Peyer's patch (tissue), 4 donors: ENCODE measurements around the gene JAK1. TPM values are rescaled to one million over a fixed set of nuclear protein-coding genes. Genes with fewer than 3 reads are reported as not detected.

Experiments
- DNase-seq, 3 donors: peaks; one replicate each; pipeline ENCODE4 v3.0.0-alpha.2; 2017 to 2019
- H3K27ac ChIP-seq, 4 donors: fragments of 200-600 bp; sonication (generic); one replicate each; pipeline ENCODE4 v1.5.1; 2016 to 2019
- H3K27me3 ChIP-seq, 2 donors: fragments of 200-600 bp; sonication (generic); one replicate each; pipeline ENCODE4 v1.5.1; 2019
- H3K36me3 ChIP-seq, 3 donors: fragments of 200-600 bp; sonication (generic); one replicate each; pipeline ENCODE4 v1.5.1; 2016 to 2019
- H3K4me1 ChIP-seq, 4 donors: fragments of 200-600 bp; sonication (generic); one replicate each; pipeline ENCODE4 v1.5.1; 2016 to 2019
- H3K4me3 ChIP-seq, 4 donors: fragments of 200-600 bp; sonication (generic); 1 replicate in 3 of 4; 2 replicates in 1 of 4; pipeline ENCODE4 v1.5.1; 2016 to 2019; ENCODE audit warnings: mild to moderate bottlenecking in 1 of 4
- H3K9me3 ChIP-seq, 4 donors: fragments of 200-600 bp; sonication (generic); one replicate each; pipeline ENCODE4 v1.5.1; 2016 to 2019; ENCODE audit warnings: mild to moderate bottlenecking in 1 of 4
- POLR2A ChIP-seq, 2 donors: fragments of 450-650 bp; IDR thresholded peaks; one replicate each; pipeline ENCODE4 v1.5.1; 2017; ENCODE audit warnings: antibody characterized with exemption in 2 of 2, mild to moderate bottlenecking in 2 of 2, moderate library complexity in 2 of 2
- total RNA-seq, 4 donors: library from RNA; depleted of rRNA; stranded (reverse); fragments of >200 nt; gene quantifications; one replicate each; pipeline ENCODE4 v1.1.0, GENCODE V29; 2016
- TF ChIP-seq, protein P1 (sequence below), 6 experiments: fragments of 450-650 bp in 4 of 6; fragments of 200-600 bp in 2 of 6; sonication (generic) in 1 of 6; IDR thresholded peaks; one replicate each; pipeline ENCODE4 v1.5.1; 2017 to 2019; ENCODE audit warnings: antibody characterized with exemption in 6 of 6, mild to moderate bottlenecking in 3 of 6, moderate library complexity in 1 of 6

JAK1 gene
- total RNA-seq, 4 donors from 2014 or later: 116 to 251 (median 126) TPM

DNA sequence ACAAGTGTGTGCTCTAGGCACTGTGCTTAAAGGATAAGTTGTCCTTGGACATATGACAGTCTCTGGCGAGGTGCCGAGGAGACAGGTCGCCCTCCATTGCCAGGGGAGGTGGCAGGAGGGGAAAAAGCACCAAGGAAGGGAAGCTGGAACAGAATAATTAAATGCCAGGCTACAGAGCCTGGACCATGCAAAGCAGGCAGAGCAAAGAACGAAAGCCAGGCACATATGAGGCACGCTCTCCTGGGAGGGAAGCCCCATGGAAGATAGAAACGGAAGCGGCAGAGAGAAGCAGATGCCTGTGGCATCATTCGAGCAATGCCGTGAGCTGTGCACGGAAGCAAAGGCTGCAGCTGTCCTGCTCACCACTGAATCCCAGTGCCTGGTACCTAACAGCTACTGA, 91.2 kb downstream of the JAK1 start:
- no peak for TF ChIP-seq POLR2A (IDR thresholded peaks at IDR 0.05)
- TF ChIP-seq, protein P1, sequence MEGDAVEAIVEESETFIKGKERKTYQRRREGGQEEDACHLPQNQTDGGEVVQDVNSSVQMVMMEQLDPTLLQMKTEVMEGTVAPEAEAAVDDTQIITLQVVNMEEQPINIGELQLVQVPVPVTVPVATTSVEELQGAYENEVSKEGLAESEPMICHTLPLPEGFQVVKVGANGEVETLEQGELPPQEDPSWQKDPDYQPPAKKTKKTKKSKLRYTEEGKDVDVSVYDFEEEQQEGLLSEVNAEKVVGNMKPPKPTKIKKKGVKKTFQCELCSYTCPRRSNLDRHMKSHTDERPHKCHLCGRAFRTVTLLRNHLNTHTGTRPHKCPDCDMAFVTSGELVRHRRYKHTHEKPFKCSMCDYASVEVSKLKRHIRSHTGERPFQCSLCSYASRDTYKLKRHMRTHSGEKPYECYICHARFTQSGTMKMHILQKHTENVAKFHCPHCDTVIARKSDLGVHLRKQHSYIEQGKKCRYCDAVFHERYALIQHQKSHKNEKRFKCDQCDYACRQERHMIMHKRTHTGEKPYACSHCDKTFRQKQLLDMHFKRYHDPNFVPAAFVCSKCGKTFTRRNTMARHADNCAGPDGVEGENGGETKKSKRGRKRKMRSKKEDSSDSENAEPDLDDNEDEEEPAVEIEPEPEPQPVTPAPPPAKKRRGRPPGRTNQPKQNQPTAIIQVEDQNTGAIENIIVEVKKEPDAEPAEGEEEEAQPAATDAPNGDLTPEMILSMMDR (IDR thresholded peaks at IDR 0.05): no peak
- Histone ChIP-seq H3K9me3 (no peaks in the 10 kb centered on the region), H3K36me3 (peaks cover 0 to 79% (median 3%) of the 10 kb centered on the region in 3 donors), H3K27ac (no peak overlapping the region), H3K27me3 (no peaks in the 10 kb centered on the region), H3K4me1 (no peaks in the 10 kb centered on the region), H3K4me3 (no peak overlapping the region)
- no peak for DNase-seq

DNA sequence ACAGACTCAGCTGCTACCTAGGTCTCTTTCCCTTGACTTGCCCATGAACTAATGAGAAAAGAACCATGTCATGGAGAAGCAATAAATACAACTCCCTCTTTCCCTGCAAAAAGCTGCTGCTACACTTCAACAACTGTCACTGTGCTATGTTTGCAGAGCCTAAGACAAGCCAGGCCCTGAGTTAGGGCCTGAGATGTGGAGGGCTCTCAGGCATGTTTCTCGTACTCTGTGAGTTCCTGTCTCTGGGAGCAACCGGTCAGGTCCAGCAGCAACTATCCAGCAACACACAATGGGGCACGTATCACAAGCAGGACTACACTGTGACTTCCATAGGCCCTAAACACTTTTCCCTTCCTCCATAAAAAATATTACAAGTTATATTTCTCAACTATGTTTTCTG, 91.7 kb downstream of the JAK1 start:
- Histone ChIP-seq H3K27ac (no peak overlapping the region), H3K36me3 (peaks cover 0 to 82% (median 3%) of the 10 kb centered on the region in 3 donors), H3K27me3 (no peaks in the 10 kb centered on the region), H3K4me3 (no peak overlapping the region), H3K4me1 (no peaks in the 10 kb centered on the region), H3K9me3 (no peaks in the 10 kb centered on the region)
- DNase-seq: no peak
- no peak for TF ChIP-seq POLR2A (IDR thresholded peaks at IDR 0.05)
- TF ChIP-seq, protein P1 (IDR thresholded peaks at IDR 0.05): no peak

DNA sequence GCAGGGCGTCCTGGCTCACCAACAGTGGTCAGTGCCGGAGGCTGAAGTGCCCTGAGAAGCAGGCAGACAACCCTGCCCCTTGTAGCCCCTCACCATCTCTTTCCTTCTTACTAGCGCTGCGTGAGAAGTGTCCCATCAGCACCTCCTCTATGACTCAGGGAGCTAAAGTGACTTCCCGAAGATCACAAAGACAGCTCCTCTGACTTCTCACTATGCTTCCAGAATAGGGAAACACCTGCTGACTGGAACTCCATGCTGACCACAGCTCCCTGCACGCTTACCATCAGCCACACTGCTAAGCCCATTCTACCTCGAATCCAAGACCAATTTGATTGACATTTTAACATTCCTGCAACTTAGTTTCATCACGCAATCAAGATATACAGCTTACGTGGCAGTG, 92.8 kb downstream of the JAK1 start:
- DNase-seq: no peak
- H3K4me1 ChIP-seq: no peaks in the 10 kb centered on the region
- no peak overlapping the region for H3K27ac ChIP-seq
- peaks cover 0 to 92% (median 3%) of the 10 kb centered on the region in 3 donors for H3K36me3 ChIP-seq
- TF ChIP-seq, protein P1 (IDR thresholded peaks at IDR 0.05): no peak
- no peak overlapping the region for H3K4me3 ChIP-seq
- H3K9me3 ChIP-seq: no peaks in the 10 kb centered on the region
- H3K27me3 ChIP-seq: no peaks in the 10 kb centered on the region

DNA sequence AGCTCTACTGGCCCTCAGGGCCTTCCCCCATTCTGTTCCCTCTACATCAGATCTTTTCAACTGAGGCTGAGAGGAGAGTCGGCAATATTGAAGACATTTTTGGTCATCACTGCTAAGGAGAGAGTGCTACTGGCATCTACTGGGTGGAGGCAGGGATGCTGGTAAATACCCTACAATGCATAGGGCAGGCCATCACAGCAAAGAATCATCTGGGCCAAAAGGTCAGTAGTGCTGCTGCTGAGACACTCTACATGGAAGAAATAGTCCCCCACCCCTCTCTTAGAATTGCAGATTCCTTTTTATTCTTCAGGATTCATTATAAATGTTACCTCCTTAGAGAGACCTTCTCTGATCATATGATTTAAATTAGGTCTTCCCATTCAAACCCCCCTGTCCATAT, 94.3 kb downstream of the JAK1 start:
- Histone ChIP-seq H3K4me3 (no peak overlapping the region), H3K36me3 (peaks cover 0 to 90% (median 3%) of the 10 kb centered on the region in 3 donors), H3K9me3 (no peaks in the 10 kb centered on the region), H3K27ac (no peak overlapping the region), H3K27me3 (no peaks in the 10 kb centered on the region), H3K4me1 (no peaks in the 10 kb centered on the region)
- no peak for DNase-seq
- TF ChIP-seq POLR2A (IDR thresholded peaks at IDR 0.05): no peak
- TF ChIP-seq, protein P1 (IDR thresholded peaks at IDR 0.05): no peak

DNA sequence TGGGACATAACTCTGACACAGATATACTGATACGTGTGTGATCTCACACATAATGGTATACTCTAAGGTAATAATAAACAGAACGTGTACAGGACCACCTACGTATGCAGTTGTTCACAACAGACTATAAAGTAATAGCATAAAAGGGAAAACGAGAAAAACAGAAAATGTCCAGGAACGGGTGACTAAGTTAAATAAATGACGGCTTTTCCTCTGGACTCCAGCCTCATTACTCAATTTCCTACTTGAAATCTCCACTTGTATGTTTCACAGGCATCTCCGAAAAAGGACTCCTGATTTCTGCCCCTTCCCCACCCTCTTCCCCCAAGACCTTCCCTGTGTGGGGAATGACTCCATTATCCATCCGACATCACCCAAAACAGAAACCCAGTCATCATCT, 95.1 kb downstream of the JAK1 start:
- Histone ChIP-seq H3K4me1 (no peaks in the 10 kb centered on the region), H3K36me3 (peaks cover 0 to 88% (median 5%) of the 10 kb centered on the region in 3 donors), H3K9me3 (no peaks in the 10 kb centered on the region), H3K27me3 (no peaks in the 10 kb centered on the region), H3K27ac (no peak overlapping the region), H3K4me3 (no peak overlapping the region)
- no peak for DNase-seq
- no peak for TF ChIP-seq POLR2A (IDR thresholded peaks at IDR 0.05)
- TF ChIP-seq, protein P1 (IDR thresholded peaks at IDR 0.05): no peak

DNA sequence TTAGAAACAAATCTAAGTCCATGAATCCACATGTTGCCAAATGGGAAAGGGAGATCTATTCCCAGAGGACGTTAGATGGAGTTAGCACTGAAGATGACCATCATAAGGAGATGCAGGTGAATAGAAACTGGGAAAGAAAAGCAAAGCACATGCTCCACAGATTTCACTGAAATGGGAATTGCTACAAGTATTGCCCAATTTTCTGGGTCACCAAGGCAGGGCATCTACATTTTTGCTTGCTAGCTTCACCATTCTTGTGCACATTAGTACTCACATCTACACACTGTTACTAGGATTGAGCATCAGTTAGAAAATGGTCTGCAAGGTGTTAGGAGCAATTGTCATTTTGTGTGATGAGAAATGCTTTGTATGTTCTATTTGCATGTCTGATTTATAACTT, 99.1 kb downstream of the JAK1 start:
- Histone ChIP-seq H3K27ac (no peak overlapping the region), H3K4me3 (no peak overlapping the region), H3K4me1 (peaks cover 0 to 13% (median 4%) of the 10 kb centered on the region in 4 donors), H3K9me3 (no peaks in the 10 kb centered on the region), H3K36me3 (peaks cover 0 to 73% (median 5%) of the 10 kb centered on the region in 3 donors), H3K27me3 (no peaks in the 10 kb centered on the region)
- no peak for DNase-seq
- TF ChIP-seq, protein P1 (IDR thresholded peaks at IDR 0.05): no peak
- TF ChIP-seq POLR2A (IDR thresholded peaks at IDR 0.05): no peak
